Renal cortical epithelial cell (primary cell): ENCODE results near the gene NUP85. TPM values are rescaled to one million over a fixed set of nuclear protein-coding genes. Genes with fewer than 3 reads are reported as not detected.
A peak's percentile ranks its signal among the peaks of the same experiment; 100 is the strongest.
"Not testable (repeated sequence)": the region's sequence is repeated elsewhere in the genome, so short reads cannot be mapped to it uniquely, and the experiment has no call there.

ENCODE experiments used
- DNase-seq: peaks from one replicate; pipeline ENCODE4 v3.0.0-alpha.2; 2011; ENCODE audit warnings: low read depth
- total RNA-seq: library from RNA; depleted of rRNA; stranded (reverse); fragments of >200 nt; gene quantifications from 2 replicates; pipeline ENCODE4 v1.2.3, GENCODE V29; 2014

Gene NUP85
- total RNA-seq, 1 donor from 2014 or later, result 27.6 TPM

DNA sequence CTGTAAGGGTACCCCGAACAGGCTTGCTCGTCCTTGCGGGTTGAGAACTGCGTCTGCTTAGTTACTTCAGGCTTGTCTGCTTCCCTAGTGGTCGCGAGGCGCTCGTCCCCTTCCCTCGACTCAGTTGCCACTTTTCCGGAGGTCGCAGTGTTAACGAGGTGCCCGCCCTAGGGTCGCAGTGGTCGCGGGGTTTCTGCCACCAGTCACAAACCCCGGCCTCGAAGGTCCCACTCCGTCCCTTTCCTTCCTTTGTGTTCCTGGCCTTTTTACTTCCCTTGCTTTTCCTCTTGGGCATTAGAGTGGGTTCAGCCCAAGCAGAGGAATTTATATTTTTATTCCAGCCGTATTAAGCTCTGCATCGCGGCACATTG is 299 bp downstream of the NUP85 start:
- no peak for DNase-seq

GRCh38 chr17:75207050-75207407 is 1.6 kb downstream of the NUP85 start:
- DNase-seq, result not testable (repeated sequence)

- no peak for DNase-seq
Observed at GRCh38 chr17:75207760-75208159, 2.3 kb downstream of the NUP85 start.

GRCh38 chr17:75208161-75208560 is 2.7 kb downstream of the NUP85 start:
- DNase-seq, result no peak

GRCh38 chr17:75209061-75209460 is 3.6 kb downstream of the NUP85 start:
- DNase-seq, result no peak

- no peak for DNase-seq
Observed at GRCh38 chr17:75218131-75218530, 12.7 kb downstream of the NUP85 start.

- no peak for DNase-seq
Observed at GRCh38 chr17:75219815-75220214, 14.3 kb downstream of the NUP85 start.

GRCh38 chr17:75225016-75225415 is 19.5 kb downstream of the NUP85 start:
- no peak for DNase-seq

DNA sequence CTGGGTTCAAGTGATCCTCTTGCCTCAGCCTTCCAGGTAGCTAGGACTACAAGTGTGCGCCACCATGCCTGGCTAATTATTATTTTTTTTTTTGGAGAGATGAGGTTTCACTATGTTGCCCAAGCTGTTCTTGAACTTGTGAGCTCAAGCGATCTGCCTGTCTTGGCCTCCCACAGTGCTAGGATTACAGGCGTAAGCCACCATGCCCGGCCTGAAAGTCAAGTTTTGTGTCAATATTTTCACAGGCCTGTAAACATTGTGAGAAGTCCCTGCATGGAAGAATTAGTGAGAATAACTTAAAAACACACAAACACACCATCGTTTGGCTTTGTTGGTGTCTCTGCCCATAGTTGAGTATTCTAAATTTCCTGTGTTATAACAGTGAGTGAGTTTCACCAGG is 22.2 kb downstream of the NUP85 start:
- DNase-seq, result no peak

- no peak for DNase-seq
Observed at GRCh38 chr17:75228305-75228704, 22.8 kb downstream of the NUP85 start.

- DNase-seq, result no peak
Observed at GRCh38 chr17:75228847-75229246, 23.4 kb downstream of the NUP85 start.

DNA sequence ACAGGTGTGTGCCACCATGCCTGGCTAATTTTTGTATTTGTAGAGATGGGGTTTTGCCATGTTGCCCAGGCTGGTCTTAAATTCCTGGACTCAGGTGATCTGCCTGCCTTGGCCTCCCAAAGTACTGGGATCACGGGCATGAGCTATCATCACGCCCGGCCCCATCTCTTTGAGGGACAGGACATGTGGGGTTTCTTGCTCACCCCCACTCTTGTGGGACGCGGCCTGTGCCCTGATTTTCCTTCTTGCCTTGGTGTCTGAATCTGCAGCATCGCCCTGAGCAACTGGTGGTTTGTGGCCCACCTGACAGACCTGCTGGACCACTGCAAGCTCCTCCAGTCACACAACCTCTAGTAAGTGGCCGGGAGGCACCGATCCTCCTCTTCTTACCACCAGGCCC is 25.6 kb downstream of the NUP85 start:
- DNase-seq, result no peak

- DNase-seq, result no peak
Observed at GRCh38 chr17:75231741-75232464, 26.4 kb downstream of the NUP85 start.

GRCh38 chr17:75232786-75233185 is 27.3 kb downstream of the NUP85 start:
- no peak for DNase-seq

GRCh38 chr17:75237100-75238014 is 31.9 kb downstream of the NUP85 start:
- DNase-seq, result no peak

- DNase-seq, result no peak
Observed at GRCh38 chr17:75238020-75238580, 32.6 kb downstream of the NUP85 start.

DNA sequence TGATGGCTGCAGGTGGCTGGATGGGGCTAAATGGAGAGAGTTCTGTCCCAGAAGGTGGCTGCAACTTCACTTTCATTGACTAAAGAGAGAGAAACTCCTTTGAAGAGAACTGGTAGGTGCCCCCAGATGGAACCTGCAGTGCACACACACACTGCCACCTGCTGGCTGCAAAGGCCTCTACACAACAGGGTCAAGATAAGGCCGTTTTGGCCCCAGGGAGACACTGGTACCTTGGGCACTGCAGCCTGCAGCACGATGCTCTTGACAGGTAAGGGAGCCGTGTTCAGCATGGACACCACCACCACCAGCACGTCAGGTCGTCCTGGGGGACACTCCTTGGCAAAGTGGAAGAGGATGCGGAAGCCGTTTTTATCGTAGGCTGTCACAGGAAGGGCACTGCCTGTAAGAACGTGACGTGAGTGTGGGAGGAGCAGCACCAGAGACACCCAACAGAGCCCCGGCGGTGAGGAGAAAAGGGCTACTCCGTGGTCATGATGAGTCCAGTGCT is 33.3 kb downstream of the NUP85 start:
- peak; percentile 58 for DNase-seq

DNA sequence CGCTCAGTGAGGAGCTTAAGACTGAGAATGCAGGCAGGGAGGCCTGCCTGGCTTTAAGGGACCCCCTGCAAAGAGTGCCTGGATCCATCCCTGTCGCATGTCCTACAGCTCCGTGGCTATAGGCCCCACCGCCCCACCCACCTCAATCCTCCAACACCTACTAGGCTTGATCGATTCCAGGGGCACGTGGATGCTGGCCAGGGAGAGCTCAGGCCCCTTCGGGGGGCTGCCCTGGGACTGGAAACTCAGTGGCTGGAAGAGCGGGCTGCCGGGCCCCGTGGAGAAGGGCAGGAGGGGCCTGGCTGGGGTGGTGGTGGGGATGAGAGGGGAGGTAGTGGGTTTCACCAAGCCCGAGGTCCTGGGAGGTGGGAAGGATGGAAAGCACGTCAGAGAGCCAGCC is 33.7 kb downstream of the NUP85 start:
- no peak for DNase-seq

DNA sequence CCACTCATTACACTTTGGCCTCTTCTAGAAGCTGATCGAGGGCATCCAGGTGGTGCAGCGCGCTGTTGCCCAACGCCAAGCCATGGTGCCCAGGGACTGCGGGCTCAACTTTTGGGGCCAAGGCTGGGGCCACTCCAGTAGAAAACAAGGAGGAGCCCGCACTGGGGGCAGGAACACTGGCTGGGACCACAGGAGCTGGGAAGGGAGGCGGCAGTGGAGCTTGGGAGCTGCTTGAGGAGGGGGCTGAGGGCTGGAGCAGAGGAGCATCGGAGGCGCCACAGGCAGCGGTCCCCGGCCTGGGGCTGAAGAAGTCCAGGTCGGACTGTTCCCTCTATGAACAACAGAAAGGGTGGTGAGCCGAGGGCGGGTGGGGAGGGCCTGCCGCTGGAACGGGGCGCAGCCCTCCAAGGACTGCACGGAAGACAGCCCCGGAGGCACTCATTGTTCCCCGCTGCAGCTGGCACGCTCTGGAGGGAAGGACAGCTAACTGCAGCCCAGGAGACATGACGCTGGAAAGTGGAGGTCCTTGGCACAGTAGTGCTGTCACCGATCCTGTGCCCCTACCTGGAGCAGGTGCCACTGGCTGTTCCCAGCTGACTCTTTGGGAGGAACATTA is 34.4 kb downstream of the NUP85 start:
- DNase-seq, result no peak

- DNase-seq, result no peak
Observed at GRCh38 chr17:75240394-75241142, 35.1 kb downstream of the NUP85 start.

- no peak for DNase-seq
Observed at GRCh38 chr17:75241143-75241430, 35.6 kb downstream of the NUP85 start.

- DNase-seq, result no peak
Observed at GRCh38 chr17:75241502-75241901, 36.0 kb downstream of the NUP85 start.
